Stimulated activated CD4-positive, alpha-beta T cell treated with anti-CD3 and anti-CD28 coated beads, Interleukin-1b, Interleukin-23, amount 100 ng/mL, for 1 hour (primary cell): ENCODE measurements around the gene ACOT8.
"Not testable (repeated sequence)": the region's sequence is repeated elsewhere in the genome, so short reads cannot be mapped to it uniquely, and the experiment has no call there.

Source experiments
- DNase-seq, 2 donors: peaks; one replicate each; pipeline ENCODE4 v3.0.0-alpha.2; 2020; ENCODE audit warnings: low read depth in 2 of 2

ACOT8 gene

GRCh38 chr20:45852326-45852725 lies 4.9 kb downstream of the ACOT8 start:
- DNase-seq, result no peak

DNA sequence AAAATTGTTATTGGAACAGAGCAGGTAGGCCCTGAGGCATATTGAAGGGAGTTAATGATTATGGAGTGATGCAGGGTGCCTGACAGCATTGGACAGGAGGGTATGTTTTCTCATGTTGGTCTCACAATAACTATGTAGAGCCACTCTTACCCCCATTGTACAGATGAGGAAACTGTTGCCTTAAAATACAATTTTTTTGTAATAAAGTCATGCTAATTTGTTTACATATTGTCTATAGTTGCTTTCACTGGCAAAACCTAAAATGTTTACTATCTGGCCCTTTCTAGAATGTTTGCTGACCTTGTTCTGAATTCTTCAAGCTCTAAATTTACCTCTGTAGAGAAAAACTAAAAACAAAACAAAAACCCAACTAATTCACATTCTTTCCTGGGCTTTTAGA lies 5.7 kb downstream of the ACOT8 start:
- DNase-seq, result no peak

DNA sequence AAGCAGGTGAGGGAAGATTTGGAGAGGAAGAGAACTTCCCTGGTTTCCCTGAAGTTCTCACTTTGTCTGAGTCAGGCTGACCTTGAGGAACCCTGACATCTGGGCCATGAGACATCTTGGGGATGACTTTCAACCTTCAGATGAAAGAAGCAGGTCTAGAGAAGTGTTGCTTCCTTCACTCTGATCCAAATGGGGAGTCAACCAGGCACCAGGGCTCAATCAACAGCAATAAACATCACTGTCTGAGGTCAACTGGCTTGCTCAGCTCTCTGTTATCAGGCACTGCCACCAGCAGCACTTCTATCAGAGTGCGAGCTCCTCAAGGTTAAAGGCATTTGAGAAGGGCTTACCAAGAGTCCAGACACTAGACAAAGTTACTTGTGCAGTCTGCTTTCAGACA lies 6.3 kb downstream of the ACOT8 start:
- DNase-seq, result no peak

GRCh38 chr20:45850238-45850637 lies 7.0 kb downstream of the ACOT8 start:
- DNase-seq, result no peak

DNA sequence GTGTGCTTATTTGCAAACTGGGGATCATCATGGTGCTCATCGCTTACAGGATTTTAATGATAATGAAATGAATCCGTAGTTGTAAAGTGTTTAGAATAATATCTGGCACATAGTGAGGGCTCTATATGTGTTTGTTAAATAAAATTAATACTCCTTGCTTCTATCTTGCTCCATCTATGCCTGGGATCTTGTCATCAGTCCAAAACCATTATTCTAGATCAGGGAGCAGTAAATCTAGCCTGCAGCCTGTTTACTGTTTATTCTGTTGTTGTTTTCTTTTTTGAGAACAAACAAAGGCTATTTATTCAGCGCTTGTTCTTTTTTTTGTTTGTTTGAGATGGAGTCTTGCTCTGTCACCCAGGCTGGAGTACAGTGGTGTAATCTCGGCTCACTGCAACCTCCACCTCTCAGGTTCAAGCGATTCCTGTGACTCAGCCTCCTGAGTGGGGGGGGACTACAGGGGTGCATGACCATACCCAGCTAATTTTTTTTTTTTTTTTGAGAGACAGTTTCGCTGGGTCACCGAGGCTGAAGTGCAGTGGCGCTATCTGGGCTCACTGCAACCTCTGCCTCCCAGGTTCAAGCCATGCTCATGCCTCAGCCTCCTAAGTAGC lies 8.1 kb downstream of the ACOT8 start:
- no peak for DNase-seq

DNA sequence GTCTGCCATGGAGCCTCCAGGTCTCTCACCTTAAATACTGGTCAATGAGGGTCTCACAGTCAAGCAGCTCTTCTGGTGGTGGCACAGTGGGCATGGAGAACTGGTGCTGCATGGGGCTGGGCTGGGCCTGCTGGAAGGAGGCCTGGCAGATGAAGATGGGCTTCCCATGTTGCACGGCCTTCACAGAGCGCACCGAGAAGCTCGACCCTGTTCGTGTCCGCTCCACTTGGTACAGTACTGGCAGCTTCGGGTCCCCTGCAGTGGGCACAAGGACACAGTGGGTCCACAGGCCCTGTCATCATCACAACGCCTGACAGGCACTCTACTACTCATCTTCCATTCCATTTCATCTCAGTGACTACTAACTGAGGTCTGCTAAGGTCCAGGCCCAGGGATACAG lies 8.8 kb downstream of the ACOT8 start:
- no peak for DNase-seq

GRCh38 chr20:45845452-45845851 lies 11.7 kb downstream of the ACOT8 start:
- no peak for DNase-seq

- no peak for DNase-seq
Observed at GRCh38 chr20:45843506-45843905, 13.7 kb downstream of the ACOT8 start.

DNA sequence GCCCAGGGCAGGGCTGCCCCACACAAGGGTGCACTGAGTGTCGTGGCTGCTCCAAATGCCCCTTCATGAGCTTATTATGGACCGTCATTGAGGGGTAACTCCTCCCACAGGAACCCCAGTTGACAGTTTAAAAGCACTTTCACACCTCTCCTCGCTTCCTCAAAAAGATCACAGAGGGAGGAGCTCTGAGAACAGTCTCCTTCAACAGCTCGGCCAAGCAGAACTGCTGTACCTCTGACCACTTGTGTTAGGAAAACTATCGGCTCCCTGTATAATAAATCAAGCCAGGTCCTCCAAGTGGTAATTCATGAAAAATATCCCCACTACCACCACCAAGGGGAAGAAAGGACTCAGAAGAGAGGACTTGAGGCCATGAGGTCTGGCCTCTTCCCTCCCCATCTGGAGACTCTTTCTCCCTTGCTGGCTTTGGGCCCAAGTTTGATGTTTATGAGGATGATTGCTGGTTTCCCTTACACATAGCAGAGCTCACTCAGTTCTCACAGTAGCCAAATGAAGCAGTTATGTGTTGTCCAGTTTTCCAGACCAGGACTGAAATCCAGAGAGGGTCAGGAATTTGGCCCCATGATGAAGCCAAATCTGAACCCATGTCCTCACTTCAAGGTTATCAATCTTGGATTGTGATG lies 14.9 kb downstream of the ACOT8 start:
- no peak for DNase-seq

- DNase-seq, result no peak
Observed at GRCh38 chr20:45841407-45842129, 15.6 kb downstream of the ACOT8 start.

- no peak for DNase-seq
Observed at GRCh38 chr20:45840700-45841198, 16.4 kb downstream of the ACOT8 start.

GRCh38 chr20:45836841-45837240 lies 20.4 kb downstream of the ACOT8 start:
- DNase-seq, result no peak

- DNase-seq, result no peak
Observed at GRCh38 chr20:45835825-45836224, 21.4 kb downstream of the ACOT8 start.

DNA sequence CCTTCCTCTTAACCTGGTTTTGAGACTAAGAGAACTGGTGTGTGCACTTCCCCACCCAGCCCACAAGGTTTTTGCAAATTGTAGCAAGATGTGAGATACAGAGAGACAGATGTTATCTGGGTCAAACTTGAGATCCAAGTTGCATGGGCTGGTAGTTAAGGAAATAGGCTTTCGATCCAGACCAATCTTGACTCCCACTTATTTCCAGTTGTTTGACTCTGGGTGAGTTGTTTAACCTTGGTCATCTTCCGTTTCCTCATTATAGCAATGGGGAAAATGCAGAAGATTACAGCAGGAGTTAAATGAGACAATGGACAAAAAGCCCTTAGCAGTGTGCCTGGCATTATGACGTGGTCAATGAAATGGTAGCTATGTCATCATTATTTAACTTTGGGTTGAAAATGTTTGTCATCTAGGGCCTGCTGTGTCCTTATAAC lies 21.8 kb downstream of the ACOT8 start:
- no peak for DNase-seq

DNA sequence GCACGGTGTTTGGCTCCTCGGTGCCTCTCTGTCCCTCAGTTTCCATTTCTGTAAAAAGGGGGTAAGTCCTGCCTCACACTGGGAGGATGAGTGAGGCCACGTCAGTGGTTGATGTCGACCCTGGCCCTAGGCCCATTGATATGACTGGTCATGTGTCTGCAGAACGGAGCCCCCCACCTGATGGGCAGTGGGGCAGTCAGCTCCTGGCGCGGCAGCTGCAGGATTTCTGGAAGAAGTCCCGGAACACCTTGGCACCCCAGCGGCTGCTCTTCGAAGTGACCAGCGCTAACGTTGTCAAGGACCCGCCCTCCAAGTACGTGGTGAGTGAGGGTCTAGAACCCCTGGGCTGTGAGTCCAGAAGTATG lies 22.4 kb downstream of the ACOT8 start:
- no peak for DNase-seq

DNA sequence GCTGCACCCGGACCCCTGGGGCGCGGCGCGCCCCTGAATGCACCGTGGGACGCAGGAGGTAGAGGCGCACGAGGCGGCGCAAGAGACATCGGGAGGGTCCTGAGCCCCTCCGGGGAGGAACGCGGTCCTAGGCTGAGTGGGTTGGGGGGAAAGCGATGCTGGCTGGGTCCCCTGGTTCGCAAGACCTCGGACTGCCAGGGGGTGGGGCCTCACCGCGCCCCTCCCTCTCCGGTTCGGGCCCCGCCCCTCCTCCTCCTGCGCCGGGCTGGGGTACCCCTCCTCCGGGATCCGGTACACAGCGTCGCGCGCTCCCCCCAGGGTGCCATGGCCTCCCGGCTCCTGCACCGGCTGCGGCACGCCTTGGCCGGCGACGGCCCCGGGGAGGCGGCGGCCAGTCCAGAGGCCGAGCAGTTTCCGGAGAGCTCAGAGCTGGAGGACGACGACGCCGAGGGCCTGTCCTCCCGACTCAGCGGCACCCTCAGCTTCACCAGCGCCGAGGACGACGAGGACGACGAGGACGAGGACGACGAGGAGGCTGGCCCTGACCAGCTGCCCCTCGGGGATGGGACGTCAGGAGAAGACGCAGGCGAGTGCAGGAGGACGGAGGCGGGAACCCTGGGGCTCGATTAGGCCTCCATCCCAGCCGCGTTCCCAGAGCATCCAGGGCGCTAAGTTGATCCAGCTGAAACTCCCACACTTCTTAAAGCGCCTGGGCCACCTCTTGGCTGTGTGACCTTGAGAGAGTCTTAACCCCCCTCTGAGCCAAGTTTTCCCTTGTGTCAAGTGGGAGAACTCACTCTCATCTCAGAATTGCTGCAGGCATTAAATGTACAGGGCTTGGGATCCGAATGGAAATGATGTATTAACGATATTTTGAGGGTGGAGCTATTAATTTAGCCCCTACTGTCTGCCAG lies 23.1 kb downstream of the ACOT8 start:
- DNase-seq, result peak in 1 of 2 donors; percentile 27

DNA sequence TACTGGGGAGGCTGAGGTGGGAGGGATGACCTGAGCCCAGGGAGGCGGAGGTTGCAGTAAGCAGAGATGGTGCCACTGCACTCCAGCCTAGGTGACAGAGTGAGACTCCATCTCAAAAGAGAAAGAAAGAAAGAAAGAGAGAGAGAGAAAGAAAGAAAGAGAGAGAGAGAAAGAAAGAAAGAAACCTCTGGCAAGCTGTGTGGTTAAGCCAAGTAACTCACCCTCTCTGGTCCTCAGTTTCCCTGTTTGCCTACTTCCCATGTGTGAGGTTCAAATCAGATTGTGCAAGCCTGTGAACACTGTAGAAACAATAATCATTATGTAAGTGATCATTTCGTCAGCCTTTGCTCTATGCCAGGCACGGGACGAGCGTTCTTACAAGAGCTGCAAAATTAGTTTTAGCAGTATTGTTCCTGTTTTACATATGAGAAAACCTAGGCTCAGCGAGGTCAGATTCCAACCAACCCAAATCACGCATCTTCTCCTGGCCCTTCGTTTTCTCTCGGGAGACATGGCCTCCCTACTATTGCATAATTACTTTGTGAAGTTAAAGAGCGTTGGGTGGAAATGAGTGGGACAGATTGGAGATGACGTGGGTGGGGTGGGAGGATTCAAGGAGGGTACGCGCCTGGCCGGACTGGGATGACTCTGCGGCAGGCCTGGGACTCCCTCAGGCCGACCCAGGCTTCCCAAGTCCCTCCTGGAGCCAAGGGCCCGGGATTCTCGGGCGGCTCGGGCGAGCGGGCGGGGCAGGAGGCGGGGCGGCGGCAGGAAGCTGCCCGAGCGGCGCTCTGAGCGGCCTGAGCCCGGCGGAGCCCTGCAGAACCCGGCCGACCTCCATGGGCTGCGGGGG lies 23.9 kb downstream of the ACOT8 start, which contains the start of gene SNX21:
Gene SNX21 (plus strand): TSS at position 770 of the 853 bp plus-strand sequence. CDS start 121 bp downstream, outside the sequence.
- no peak for DNase-seq

DNA sequence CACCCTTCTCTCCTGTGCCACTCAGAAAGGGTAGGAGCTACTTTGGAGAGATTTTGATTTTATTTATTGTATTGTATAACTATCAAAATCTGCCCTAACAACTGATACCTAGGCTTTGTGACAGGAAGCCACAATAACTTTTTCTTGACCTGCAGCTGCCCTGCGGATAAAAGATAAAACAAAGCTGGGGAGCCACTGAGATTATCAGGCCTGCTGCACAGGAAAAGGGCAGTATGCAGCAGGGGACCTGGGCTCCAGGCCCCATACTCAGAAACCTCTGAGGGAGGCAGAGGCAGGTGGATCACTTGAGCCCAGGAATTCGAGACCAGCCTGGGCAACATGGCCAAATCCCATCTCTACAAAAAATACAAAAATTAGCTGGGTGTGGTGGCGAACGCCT lies 24.6 kb downstream of the ACOT8 start:
- no peak for DNase-seq

GRCh38 chr20:45829673-45830106 lies 27.5 kb downstream of the ACOT8 start:
- DNase-seq, result not testable (repeated sequence)

- DNase-seq, result no peak
Observed at GRCh38 chr20:45828589-45828988, 28.6 kb downstream of the ACOT8 start.

DNA sequence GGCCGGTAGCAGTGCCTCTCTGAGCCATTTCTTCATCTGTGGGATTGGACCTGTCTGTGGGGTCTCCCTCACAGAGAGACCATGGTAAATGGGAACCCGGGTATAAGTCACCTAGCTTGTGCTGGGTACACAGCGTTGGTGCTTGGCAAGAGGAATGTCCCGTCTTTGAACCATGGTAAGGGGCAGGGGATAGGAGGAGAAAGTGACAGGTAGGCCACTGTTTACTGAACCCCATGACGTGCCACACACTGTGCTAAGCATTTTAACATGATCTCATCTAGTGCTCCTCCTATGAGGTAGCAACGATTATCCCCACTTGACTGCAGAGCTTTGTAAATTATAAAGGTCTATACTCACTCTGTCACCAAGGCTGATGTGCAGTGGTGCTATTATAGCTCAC lies 29.5 kb downstream of the ACOT8 start:
- DNase-seq, result no peak
